ENCODE measurements around the gene IKZF1. TPM values are rescaled to one million over a fixed set of nuclear protein-coding genes. Genes with fewer than 3 reads are reported as not detected.

Gene IKZF1
- total and polyA plus RNA-seq, 2 of the 13 experiments (the other 11 are each of a cell fraction or from before 2014, with no cell fraction given) = not detected

- Histone ChIP-seq H3K4me3 (replicated peaks in 1 of 3; ENCODE audit: insufficient read depth in 1 of 3, low read depth in 2 of 3, low read length in 3 of 3) (no peak overlapping the region), H3K27ac (ENCODE audit: extremely low read length, insufficient read depth, low read length) (no peak overlapping the region), H3K36me3 (replicated peaks in 1 of 2; ENCODE audit: control insufficient read depth in 1 of 2, insufficient read depth in 2 of 2, low read length in 2 of 2) (no peaks in the 10 kb centered on the region), H3K4me2 (ENCODE audit: low read depth, low read length) (no peak overlapping the region), H3K4me1 (ENCODE audit: insufficient read depth, low read length) (no peaks in the 10 kb centered on the region), H3K9ac (ENCODE audit: insufficient read depth, low read depth, low read length) (no peak overlapping the region), H3K79me2 (ENCODE audit: insufficient read depth, low read length) (no peaks in the 10 kb centered on the region), H2AFZ (ENCODE audit: low read length) (no peak overlapping the region), H3K9me3 (ENCODE audit: low read length) (no peaks in the 10 kb centered on the region), H4K20me1 (ENCODE audit: insufficient read depth, low read length) (no peaks in the 10 kb centered on the region), H3K27me3 (ENCODE audit: control insufficient read depth in 1 of 2, insufficient read depth in 2 of 2, low read length in 2 of 2) (no peaks in the 10 kb centered on the region)
- CTCF ChIA-PET (ENCODE audit: low intra/inter-chr PET ratio, low total read pairs) = no interaction called here
- 21% methylated on average over 7 of the region's 7 CpGs for WGBS (ENCODE audit: low lambda C conversion rate)
- FAIRE-seq = no peak
- TF ChIP-seq POLR2AphosphoS2 (IDR thresholded peaks at IDR 0.05; ENCODE audit: low read depth, low read length) = no peak
- no peak for TF ChIP-seq ZBTB3 (CRISPR knock-in tag; IDR thresholded peaks at IDR 0.05; ENCODE audit: borderline replicate concordance, low read depth)
- TF ChIP-seq HMG20A (CRISPR knock-in tag; IDR thresholded peaks at IDR 0.05; ENCODE audit: borderline replicate concordance) = no peak
- no peak for TF ChIP-seq SRY (CRISPR knock-in tag; IDR thresholded peaks at IDR 0.05)
- TF ChIP-seq, protein P1, sequence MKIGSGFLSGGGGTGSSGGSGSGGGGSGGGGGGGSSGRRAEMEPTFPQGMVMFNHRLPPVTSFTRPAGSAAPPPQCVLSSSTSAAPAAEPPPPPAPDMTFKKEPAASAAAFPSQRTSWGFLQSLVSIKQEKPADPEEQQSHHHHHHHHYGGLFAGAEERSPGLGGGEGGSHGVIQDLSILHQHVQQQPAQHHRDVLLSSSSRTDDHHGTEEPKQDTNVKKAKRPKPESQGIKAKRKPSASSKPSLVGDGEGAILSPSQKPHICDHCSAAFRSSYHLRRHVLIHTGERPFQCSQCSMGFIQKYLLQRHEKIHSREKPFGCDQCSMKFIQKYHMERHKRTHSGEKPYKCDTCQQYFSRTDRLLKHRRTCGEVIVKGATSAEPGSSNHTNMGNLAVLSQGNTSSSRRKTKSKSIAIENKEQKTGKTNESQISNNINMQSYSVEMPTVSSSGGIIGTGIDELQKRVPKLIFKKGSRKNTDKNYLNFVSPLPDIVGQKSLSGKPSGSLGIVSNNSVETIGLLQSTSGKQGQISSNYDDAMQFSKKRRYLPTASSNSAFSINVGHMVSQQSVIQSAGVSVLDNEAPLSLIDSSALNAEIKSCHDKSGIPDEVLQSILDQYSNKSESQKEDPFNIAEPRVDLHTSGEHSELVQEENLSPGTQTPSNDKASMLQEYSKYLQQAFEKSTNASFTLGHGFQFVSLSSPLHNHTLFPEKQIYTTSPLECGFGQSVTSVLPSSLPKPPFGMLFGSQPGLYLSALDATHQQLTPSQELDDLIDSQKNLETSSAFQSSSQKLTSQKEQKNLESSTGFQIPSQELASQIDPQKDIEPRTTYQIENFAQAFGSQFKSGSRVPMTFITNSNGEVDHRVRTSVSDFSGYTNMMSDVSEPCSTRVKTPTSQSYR (CRISPR knock-in tag; IDR thresholded peaks at IDR 0.05; ENCODE audit: borderline replicate concordance) = no peak
- TF ChIP-seq, protein P2, sequence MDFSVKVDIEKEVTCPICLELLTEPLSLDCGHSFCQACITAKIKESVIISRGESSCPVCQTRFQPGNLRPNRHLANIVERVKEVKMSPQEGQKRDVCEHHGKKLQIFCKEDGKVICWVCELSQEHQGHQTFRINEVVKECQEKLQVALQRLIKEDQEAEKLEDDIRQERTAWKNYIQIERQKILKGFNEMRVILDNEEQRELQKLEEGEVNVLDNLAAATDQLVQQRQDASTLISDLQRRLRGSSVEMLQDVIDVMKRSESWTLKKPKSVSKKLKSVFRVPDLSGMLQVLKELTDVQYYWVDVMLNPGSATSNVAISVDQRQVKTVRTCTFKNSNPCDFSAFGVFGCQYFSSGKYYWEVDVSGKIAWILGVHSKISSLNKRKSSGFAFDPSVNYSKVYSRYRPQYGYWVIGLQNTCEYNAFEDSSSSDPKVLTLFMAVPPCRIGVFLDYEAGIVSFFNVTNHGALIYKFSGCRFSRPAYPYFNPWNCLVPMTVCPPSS (IDR thresholded peaks at IDR 0.05) = no peak
- no peak for TF ChIP-seq ZNF570 (CRISPR knock-in tag; IDR thresholded peaks at IDR 0.05; ENCODE audit: borderline replicate concordance)
- intact Hi-C loops (cut with micrococcal nuclease; ENCODE audit: unreplicated experiment) = no loop called here
- POLR2A ChIA-PET = no interaction called here
- DNase-seq (ENCODE audit: low spot score) = no peak
- no peak for ATAC-seq
- no TSS peak for BruUV-seq (replicated peaks)
- in situ Hi-C loops (cut with HindIII; ENCODE audit: extremely low pct_ligation_motif_present, low pct_unique_long_range_greater_than_20kb) = no loop called here
Observed at GRCh38 chr7:50274361-50274760, 30.2 kb upstream of the IKZF1 start.
